IMR-90 (cell line): ENCODE results near the gene LTBP1. TPM values are rescaled to one million over a fixed set of nuclear protein-coding genes. Genes with fewer than 3 reads are reported as not detected.

Experiments
- ATAC-seq: fragments of 200-7000 bp; cut with Tn5 transposase; 2 replicates; pipeline ENCODE4 v1.9.1; 2020; ENCODE audit warnings: low read depth, mild to moderate bottlenecking, moderate library complexity
- BruUV-seq: library from RNA; stranded (reverse); fragments of 400-500 nt; replicated peaks from 2 replicates; lab custom pipeline; 2021; lab: Mats Ljungman, UMichigan
- CTCF ChIA-PET: fragments of 300-600 bp; formaldehyde crosslinking; extraction: SDS; loops from one replicate; lab custom pipeline; 2021; ENCODE audit warnings: antibody characterized with exemption; lab: Yijun Ruan, JAX
- POLR2A ChIA-PET: fragments of 300-600 bp; sonication (Branson Sonifier 250); formaldehyde crosslinking; loops from one replicate; lab custom pipeline; 2022; ENCODE audit warnings: antibody characterized with exemption; ENCODE audit not compliant: unreplicated experiment; lab: Charles Lee
- DNase-seq: peaks from one replicate; pipeline ENCODE4 v3.0.0; 2013
- H2AFZ ChIP-seq: replicated peaks from 2 replicates; pipeline ENCODE3; 2013; ENCODE audit warnings: low read length, mild to moderate bottlenecking; ENCODE audit not compliant: poor library complexity
- H2AK5ac ChIP-seq: 2 replicates; pipeline ENCODE4 v1.6.1; 2013; ENCODE audit warnings: low read depth, low read length, inconsistent platforms
- H2AK9ac ChIP-seq: replicated peaks from 2 replicates; pipeline ENCODE3; 2013; ENCODE audit warnings: mild to moderate bottlenecking, low read depth, low read length, moderate library complexity; ENCODE audit not compliant: poor library complexity
- H2BK120ac ChIP-seq: 2 replicates; pipeline ENCODE4 v1.6.1; 2013; ENCODE audit warnings: low read depth, low read length, inconsistent platforms
- H2BK15ac ChIP-seq: 3 replicates; pipeline ENCODE4 v1.6.1; 2013; ENCODE audit warnings: low read depth, low read length, inconsistent platforms
- H2BK20ac ChIP-seq: 2 replicates; pipeline ENCODE4 v1.6.1; 2013; ENCODE audit warnings: low read depth, mild to moderate bottlenecking, inconsistent platforms, low read length, moderate library complexity
- H2BK5ac ChIP-seq: 2 replicates; pipeline ENCODE4 v1.6.1; 2013; ENCODE audit warnings: mild to moderate bottlenecking, low read depth, low read length, inconsistent platforms; ENCODE audit not compliant: poor library complexity, severe bottlenecking
- H3K14ac ChIP-seq: replicated peaks from 2 replicates; pipeline ENCODE4 v1.6.1; 2013; ENCODE audit warnings: low read depth, low read length, inconsistent platforms
- H3K18ac ChIP-seq: 2 replicates; pipeline ENCODE4 v1.6.1; 2013; ENCODE audit warnings: low read depth, low read length, control low read depth
- H3K23ac ChIP-seq: 2 replicates; pipeline ENCODE4 v1.6.1; 2013; ENCODE audit warnings: low read depth, low read length, inconsistent platforms
- H3K27ac ChIP-seq: 2 replicates; pipeline ENCODE4 v1.5.1; 2013; ENCODE audit warnings: mild to moderate bottlenecking, control low read depth, low read length; ENCODE audit not compliant: insufficient read depth
- H3K27me3 ChIP-seq: 2 replicates; pipeline ENCODE4 v1.6.1; 2013; ENCODE audit warnings: low read length; ENCODE audit not compliant: control insufficient read depth, insufficient read depth
- H3K36me3 ChIP-seq: 2 replicates; pipeline ENCODE4 v1.6.1; 2013; ENCODE audit warnings: low read length, mixed read lengths; ENCODE audit not compliant: control insufficient read depth, insufficient read depth
- H3K4ac ChIP-seq: 2 replicates; pipeline ENCODE4 v1.6.1; 2013; ENCODE audit warnings: low read depth, low read length, inconsistent platforms
- H3K4me1 ChIP-seq: 2 replicates; pipeline ENCODE4 v1.6.1; 2013; ENCODE audit warnings: low read length, mixed read lengths; ENCODE audit not compliant: control insufficient read depth, insufficient read depth
- H3K4me2 ChIP-seq: 2 replicates; pipeline ENCODE4 v1.6.1; 2013; ENCODE audit warnings: low read depth, mild to moderate bottlenecking, control low read depth, low read length, moderate library complexity
- H3K4me3 ChIP-seq: 2 replicates; pipeline ENCODE4 v1.5.1; 2013; ENCODE audit warnings: low read depth, mild to moderate bottlenecking, control low read depth, low read length, moderate library complexity; ENCODE audit not compliant: insufficient read depth
- H3K56ac ChIP-seq: 2 replicates; pipeline ENCODE4 v1.6.1; 2013; ENCODE audit warnings: low read length, inconsistent platforms; ENCODE audit not compliant: insufficient read depth; ENCODE audit errors: extremely low read depth
- H3K79me1 ChIP-seq, 2 experiments: 2 replicates each; pipeline ENCODE4 v1.6.1; 2013; ENCODE audit warnings: low read length in 2 of 2, inconsistent platforms in 1 of 2, low read depth in 1 of 2
- H3K9ac ChIP-seq: 2 replicates; pipeline ENCODE4 v1.6.1; 2013; ENCODE audit warnings: low read depth, low read length, control low read depth
- H3K9me1 ChIP-seq: 2 replicates; pipeline ENCODE4 v1.6.1; 2013; ENCODE audit warnings: low read length, inconsistent platforms; ENCODE audit not compliant: insufficient read depth
- H3K9me3 ChIP-seq: 2 replicates; pipeline ENCODE4 v1.6.1; 2013; ENCODE audit warnings: low read length; ENCODE audit not compliant: control insufficient read depth, insufficient read depth
- H4K20me1 ChIP-seq: 2 replicates; pipeline ENCODE4 v1.6.1; 2013; ENCODE audit warnings: low read length, inconsistent platforms; ENCODE audit not compliant: insufficient read depth
- H4K5ac ChIP-seq: 2 replicates; pipeline ENCODE4 v1.6.1; 2013; ENCODE audit warnings: mild to moderate bottlenecking, low read depth, low read length, control low read depth
- H4K8ac ChIP-seq, 2 experiments: 2 replicates each; pipeline ENCODE4 v1.6.1; 2013; ENCODE audit warnings: low read depth in 2 of 2, low read length in 2 of 2, control low read depth in 1 of 2, inconsistent platforms in 1 of 2
- H4K91ac ChIP-seq: 2 replicates; pipeline ENCODE4 v1.6.1; 2013; ENCODE audit warnings: low read depth, low read length, inconsistent platforms; ENCODE audit not compliant: insufficient read depth
- CEBPB ChIP-seq: IDR thresholded peaks from 2 replicates; pipeline ENCODE4 v1.6.1; 2012; ENCODE audit warnings: low read depth, low read length, improper control_type of control experiment
- MAFK ChIP-seq: IDR thresholded peaks from 2 replicates; pipeline ENCODE4 v1.6.1; 2012; ENCODE audit warnings: low read depth, low read length, improper control_type of control experiment
- WGBS, 2 experiments: methylation state at CpG; one replicate each; pipeline versions ENCODE4 v1.1.5 to v1.1.7; 2013; ENCODE audit warnings: missing lambda C conversion rate in 2 of 2; ENCODE audit not compliant: insufficient read length in 1 of 2; ENCODE audit errors: extremely low coverage in 2 of 2; 5-methylcytosine and 5-hydroxymethylcytosine counted together
- dilution Hi-C: fragments of 300-500 bp; cut with HindIII; formaldehyde crosslinking; loops from one replicate; pipeline ENCODE4 v1.14.3; 2018; ENCODE audit warnings: low sequenced_read_pairs; ENCODE audit not compliant: unreplicated experiment
- in situ Hi-C: fragments of 300-500 bp; cut with MboI; formaldehyde crosslinking; loops from 3 replicates; pipeline ENCODE4 v1.14.3; 2019; ENCODE audit warnings: low sequenced_read_pairs, inconsistent platforms, mixed read lengths
- intact Hi-C: fragments of 100-400 bp; cut with micrococcal nuclease; formaldehyde crosslinking; loops from 2 replicates; pipeline ENCODE4 v1.10.0; 2022
- polyA plus RNA-seq, 3 experiments: library from polyadenylated mRNA; depleted of rRNA; stranded (reverse); fragments of >200 nt; gene quantifications; 2 replicates each; pipeline ENCODE4 v1.2.3, GENCODE V29; 2012; ENCODE audit warnings: low replicate concordance in 1 of 3
- total RNA-seq: library from RNA; depleted of rRNA; stranded (reverse); fragments of >200 nt; gene quantifications from 2 replicates; pipeline ENCODE4 v1.2.3, GENCODE V29; 2012
- TF ChIP-seq, protein P1 (sequence below): fragments of 150-350 bp; IDR thresholded peaks from 2 replicates; pipeline ENCODE4 v1.6.1; 2017; ENCODE audit warnings: mild to moderate bottlenecking, antibody characterized with exemption, low read length, low read depth

LTBP1 gene
- total and polyA plus RNA-seq, 2 of the 4 experiments (the other 2 are of a cell fraction), result 235 to 326 TPM

DNA sequence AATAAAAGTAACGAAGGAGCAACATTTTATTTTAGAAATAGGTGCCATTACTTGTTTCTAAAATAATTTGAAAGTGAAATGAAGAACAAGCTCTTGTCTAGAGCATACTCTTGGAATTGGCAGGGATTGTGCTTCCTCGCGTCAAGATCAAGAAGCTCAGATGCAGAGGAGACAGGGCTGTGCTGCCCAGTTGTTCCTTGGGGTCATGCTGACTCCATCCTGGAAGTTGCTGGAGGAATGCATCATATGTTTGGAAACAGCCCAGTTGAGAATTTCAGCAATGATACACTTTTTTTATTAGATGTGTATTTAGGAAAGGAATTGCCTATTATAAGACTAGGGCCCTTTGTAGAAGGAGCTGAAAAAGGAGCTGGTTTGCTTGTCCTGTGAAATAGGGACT is 17.2 kb downstream of the LTBP1 start:
- peaks cover 3% of the 10 kb centered on the region; the same call in 1 of the 2 replicates for H4K20me1 ChIP-seq
- BruUV-seq, result no TSS peak
- H2BK15ac ChIP-seq, result no peak overlapping the region
- 0 out of 2 replicates have a peak, but pooled peaks cover 2% of the 10 kb centered on the region for H3K4me1 ChIP-seq
- H2AFZ ChIP-seq, result no peak overlapping the region
- no peak overlapping the region for H2AK9ac ChIP-seq
- peaks cover 7% of the 10 kb centered on the region for H3K9me1 ChIP-seq
- H3K27ac ChIP-seq, result no peak overlapping the region
- ChIA-PET POLR2A (no interaction called here), CTCF (interaction anchor here (1.1 kb wide), 1 partner anchor 69 kb away, joined by 4 read pairs; no protein-coding TSS in a partner anchor)
- no peak overlapping the region for H3K56ac ChIP-seq
- no peak overlapping the region for H2BK120ac ChIP-seq
- H4K8ac ChIP-seq, result no peak overlapping the region
- H3K79me1 ChIP-seq, result peaks cover 13 to 54% of the 10 kb centered on the region in 2 experiments
- no peak overlapping the region for H4K5ac ChIP-seq
- peak; percentile 83 for DNase-seq
- no peaks in the 10 kb centered on the region for H3K36me3 ChIP-seq
- H3K9me3 ChIP-seq, result no peaks in the 10 kb centered on the region
- no peak overlapping the region for H4K91ac ChIP-seq
- no peak overlapping the region for H3K4ac ChIP-seq
- H3K27me3 ChIP-seq, result no peaks in the 10 kb centered on the region
- H3K9ac ChIP-seq, result no peak overlapping the region
- no peak overlapping the region for H3K4me3 ChIP-seq
- H2BK5ac ChIP-seq, result no peak overlapping the region
- H2BK20ac ChIP-seq, result no peak overlapping the region
- no peak overlapping the region for H3K18ac ChIP-seq
- no peak overlapping the region for H3K4me2 ChIP-seq
- H2AK5ac ChIP-seq, result no peak overlapping the region
- dilution Hi-C loops, result no loop called here
- in situ Hi-C loops, result no loop called here
- no peak overlapping the region for H3K23ac ChIP-seq
- no peak overlapping the region for H3K14ac ChIP-seq
- TF ChIP-seq, protein P1, sequence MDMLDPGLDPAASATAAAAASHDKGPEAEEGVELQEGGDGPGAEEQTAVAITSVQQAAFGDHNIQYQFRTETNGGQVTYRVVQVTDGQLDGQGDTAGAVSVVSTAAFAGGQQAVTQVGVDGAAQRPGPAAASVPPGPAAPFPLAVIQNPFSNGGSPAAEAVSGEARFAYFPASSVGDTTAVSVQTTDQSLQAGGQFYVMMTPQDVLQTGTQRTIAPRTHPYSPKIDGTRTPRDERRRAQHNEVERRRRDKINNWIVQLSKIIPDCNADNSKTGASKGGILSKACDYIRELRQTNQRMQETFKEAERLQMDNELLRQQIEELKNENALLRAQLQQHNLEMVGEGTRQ, result no peak
- TF ChIP-seq CEBPB (peak; percentile 22; the same call in 1 of the 2 replicates), MAFK (no peak)
- intact Hi-C loops, result loop anchor here (10.0 kb wide), 1 partner anchor 621 kb away; no protein-coding TSS in a partner anchor
- no CpG with 5 or more reads among the region's 3 CpGs for WGBS, 2 experiments
- peak; percentile 90 for ATAC-seq
